K562 (cell line): ENCODE results near the gene TARS1. TPM values are rescaled to one million over a fixed set of nuclear protein-coding genes. Genes with fewer than 3 reads are reported as not detected.
A peak's percentile ranks its signal among the peaks of the same experiment; 100 is the strongest.

Experiments
- ATAC-seq: fragments of 200-7000 bp; cut with Tn5 transposase; 3 replicates; pipeline ENCODE4 v1.9.1; 2020; ENCODE audit warnings: moderate library complexity
- BruUV-seq: library from RNA; stranded (reverse); fragments of 400-500 nt; replicated peaks from 2 replicates; lab custom pipeline; 2021; lab: Mats Ljungman, UMichigan
- CTCF ChIA-PET: fragments of 300-600 bp; formaldehyde crosslinking; extraction: SDS; loops from one replicate; lab custom pipeline; 2021; ENCODE audit warnings: low intra/inter-chr PET ratio; lab: Yijun Ruan, JAX
- POLR2A ChIA-PET: fragments of 300-600, 350-650 bp; sonication (Branson Sonifier 250); formaldehyde crosslinking; extraction: SDS; loops from one replicate; lab custom pipeline; 2021; ENCODE audit warnings: antibody characterized with exemption, inconsistent platforms; lab: Yijun Ruan, JAX
- DNase-seq, 4 experiments: peaks; one replicate each; pipeline versions ENCODE4 v3.0.0 to v3.0.0-alpha.2; 2011 to 2018; ENCODE audit warnings: low spot score in 3 of 4, mixed read lengths in 3 of 4; ENCODE audit errors: extremely low read depth in 1 of 4
- FAIRE-seq: peaks from 2 replicates; lab custom pipeline; 2011; peaks lifted over from hg19 to GRCh38; lab: Jason Lieb, UNC
- H2AFZ ChIP-seq: 2 replicates; pipeline ENCODE4 v1.6.0; 2011; ENCODE audit warnings: low read depth, low read length, control low read depth, inconsistent platforms
- H3K27ac ChIP-seq: fragments of 200-600 bp; 3 replicates; pipeline ENCODE4 v1.8.0; 2011; ENCODE audit warnings: low read depth, mild to moderate bottlenecking, control low read depth, inconsistent platforms, low read length, moderate library complexity, mixed read lengths; ENCODE audit errors: extremely low read depth
- H3K27me3 ChIP-seq, 2 experiments: fragments of 300-600 bp in 1 of 2; 2 replicates in 1 of 2; 3 replicates in 1 of 2; pipeline versions ENCODE4 v1.6.0 to v1.8.0; 2011; ENCODE audit warnings: inconsistent platforms in 2 of 2, low read length in 2 of 2, mild to moderate bottlenecking in 1 of 2, mixed read lengths in 1 of 2, moderate library complexity in 1 of 2; ENCODE audit not compliant: control insufficient read depth in 2 of 2, insufficient read depth in 2 of 2
- H3K36me3 ChIP-seq: fragments of 300-600 bp; 3 replicates; pipeline ENCODE4 v1.8.0; 2011; ENCODE audit warnings: mild to moderate bottlenecking, low read length, inconsistent platforms; ENCODE audit not compliant: control insufficient read depth, insufficient read depth
- H3K4me1 ChIP-seq, 2 experiments: fragments of 200-600 bp in 1 of 2; replicated peaks in 1 of 2; 2 replicates in 1 of 2; 3 replicates in 1 of 2; pipeline versions ENCODE4 v1.5.1 to v1.8.0; 2011; ENCODE audit warnings: inconsistent platforms in 2 of 2, low read length in 2 of 2, mild to moderate bottlenecking in 1 of 2, mixed read lengths in 1 of 2, moderate library complexity in 1 of 2; ENCODE audit not compliant: control insufficient read depth in 2 of 2, insufficient read depth in 2 of 2
- H3K4me2 ChIP-seq: 2 replicates; pipeline ENCODE4 v1.6.1; 2011; ENCODE audit warnings: low read length, control low read depth, inconsistent platforms, mixed read lengths; ENCODE audit not compliant: insufficient read depth
- H3K4me3 ChIP-seq: fragments of 200-600 bp; sonication (generic), shearing (Covaris generic); 2 replicates; pipeline ENCODE4 v1.5.1; 2016; ENCODE audit warnings: control low read depth, inconsistent platforms
- H3K79me2 ChIP-seq: fragments of 200-600 bp; 3 replicates; pipeline ENCODE4 v1.8.0; 2011; ENCODE audit warnings: low read length, inconsistent platforms; ENCODE audit not compliant: control insufficient read depth, insufficient read depth
- H3K9ac ChIP-seq, 2 experiments: 2 replicates each; pipeline versions ENCODE4 v1.6.0 to v1.6.1; 2011; ENCODE audit warnings: low read depth in 2 of 2, low read length in 2 of 2, control low read depth in 1 of 2, inconsistent platforms in 1 of 2, mild to moderate bottlenecking in 1 of 2, mixed read lengths in 1 of 2; ENCODE audit not compliant: insufficient read depth in 1 of 2
- H3K9me1 ChIP-seq: one replicate; pipeline ENCODE4 v1.6.0; 2011; ENCODE audit warnings: inconsistent platforms, mild to moderate bottlenecking, low read length, moderate library complexity; ENCODE audit not compliant: control insufficient read depth, insufficient read depth
- H3K9me3 ChIP-seq: replicated peaks from 2 replicates; pipeline ENCODE4 v1.5.1; 2011; ENCODE audit warnings: low read depth, low read length, inconsistent platforms; ENCODE audit not compliant: control insufficient read depth, insufficient read depth
- H4K20me1 ChIP-seq: replicated peaks from 2 replicates; pipeline ENCODE4 v1.6.1; 2011; ENCODE audit warnings: low read length, inconsistent platforms, mixed read lengths; ENCODE audit not compliant: control insufficient read depth, insufficient read depth
- ELF1 ChIP-seq: fragments of 200-800 bp; sonication (Bioruptor generic); IDR thresholded peaks from 2 replicates; pipeline ENCODE4 v1.6.1; 2016; ENCODE audit warnings: missing genetic modification characterization, missing compliant biosample characterization
- HNRNPUL1 ChIP-seq: fragments of 200-400 bp; formaldehyde crosslinking; IDR thresholded peaks from 2 replicates; pipeline ENCODE4 v1.6.1; 2017; ENCODE audit warnings: low read length
- NR2F6 ChIP-seq: fragments of 450-650 bp; formaldehyde crosslinking; IDR thresholded peaks from 2 replicates; pipeline ENCODE4 v1.4.0; 2020; ENCODE audit warnings: mild to moderate bottlenecking
- SMARCA5 ChIP-seq: fragments of 450-650 bp; IDR thresholded peaks from 2 replicates; pipeline ENCODE4 v1.6.1; 2016
- TCF7L2 ChIP-seq: fragments of 150-350 bp; IDR thresholded peaks from 2 replicates; pipeline ENCODE4 v1.6.1; 2016; ENCODE audit warnings: low read depth, mild to moderate bottlenecking, low read length, moderate library complexity
- WGBS: fragments of 100-300 bp; shearing (Covaris generic); methylation state at CpG from one replicate; pipeline ENCODE4 v1.1.6; 2016; ENCODE audit warnings: low coverage, mixed read lengths; ENCODE audit not compliant: insufficient coverage; ENCODE audit errors: missing lambda C conversion rate; 5-methylcytosine and 5-hydroxymethylcytosine counted together
- in situ Hi-C: fragments of 300-500 bp; cut with MboI; formaldehyde crosslinking; loops from 4 replicates; pipeline ENCODE4 v1.15.0; 2018; ENCODE audit warnings: inconsistent platforms, mixed read lengths
- intact Hi-C: fragments of 100-400 bp; cut with micrococcal nuclease; formaldehyde crosslinking; loops from 2 replicates; pipeline ENCODE4 v1.14.2; 2022
- polyA plus RNA-seq, 8 experiments: library from polyadenylated mRNA; depleted of rRNA in 4 of 8; stranded (reverse) in 5 of 8; unstranded in 3 of 8; fragments of >200 nt; fragmentation: Nextera tagmentation in 2 of 8; fragmentation: Illumina TruSeq in 1 of 8; extraction: Ambion mirVana in 2 of 8; extraction: Trizol in 1 of 8; gene quantifications; 2 replicates each; pipeline versions ENCODE4 v1.2.1 to v1.2.3, GENCODE V29; 2011 to 2014; ENCODE audit warnings: inconsistent platforms in 1 of 8, missing spikeins in 1 of 8
- total RNA-seq, 7 experiments: library from RNA; depleted of rRNA in 6 of 7; stranded (reverse); fragments of >200 nt in 6 of 7; fragmentation: Illumina TruSeq in 2 of 7; extraction: Trizol in 2 of 7; gene quantifications; 2 replicates each; pipeline versions ENCODE4 v1.2.1 to v1.2.3, GENCODE V29; 2011 to 2021; ENCODE audit warnings: low replicate concordance in 1 of 7
- TF ChIP-seq, protein P1 (sequence below): sonication (generic); formaldehyde crosslinking; IDR thresholded peaks from 2 replicates; pipeline ENCODE4 v1.8.0; 2022; ENCODE audit warnings: mild to moderate bottlenecking, missing genetic modification reagents
- TF ChIP-seq, protein P2 (sequence below): sonication (generic); formaldehyde crosslinking; IDR thresholded peaks from 2 replicates; pipeline ENCODE4 v1.8.0; 2022; ENCODE audit warnings: missing genetic modification reagents, mild to moderate bottlenecking, moderate library complexity, borderline replicate concordance
- TF ChIP-seq, protein P3 (sequence below), 2 experiments: fragments of 450-650 bp in 1 of 2; sonication (generic) in 1 of 2; formaldehyde crosslinking in 1 of 2; IDR thresholded peaks; 2 replicates each; pipeline versions ENCODE4 v1.7.1 to v1.9.0; 2016 to 2022; ENCODE audit warnings: inconsistent platforms in 1 of 2, mild to moderate bottlenecking in 1 of 2, missing genetic modification reagents in 1 of 2

The TARS1 gene
- total and polyA plus RNA-seq, 9 of the 15 experiments (the other 6 are each of a cell fraction or from before 2014, with no cell fraction given), result 263 to 518 (median 439) TPM

DNA sequence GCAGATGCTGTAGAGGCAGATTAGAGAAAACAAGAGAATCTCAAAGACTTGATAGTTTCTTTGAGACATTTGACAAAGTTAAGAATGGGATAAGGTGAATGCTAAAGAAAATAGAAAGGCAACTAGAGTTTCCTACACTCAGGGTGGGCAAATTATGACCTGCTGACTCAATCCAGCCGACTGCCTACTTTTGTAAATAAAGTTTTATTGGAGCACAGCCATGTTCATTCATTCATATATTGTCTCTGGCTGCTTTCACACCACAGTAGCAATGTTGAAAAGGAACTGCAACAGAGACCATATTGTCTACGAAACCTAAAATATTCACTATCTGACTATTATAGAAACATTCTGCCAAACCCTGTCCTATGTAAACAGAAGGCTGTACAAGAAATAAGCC is 37.6 kb upstream of the TARS1 start:
- Histone ChIP-seq H3K27ac (no peak overlapping the region), H3K4me1 (no peaks in the 10 kb centered on the region), H2AFZ (no peak overlapping the region), H3K79me2 (no peaks in the 10 kb centered on the region), H3K9me3 (no peaks in the 10 kb centered on the region), H3K27me3 (no peaks in the 10 kb centered on the region), H3K9ac (no peak overlapping the region), H4K20me1 (no peaks in the 10 kb centered on the region), H3K4me2 (no peak overlapping the region), H3K9me1 (no peaks in the 10 kb centered on the region), H3K4me3 (no peak overlapping the region), H3K36me3 (no peaks in the 10 kb centered on the region)
- TF ChIP-seq, protein P1, sequence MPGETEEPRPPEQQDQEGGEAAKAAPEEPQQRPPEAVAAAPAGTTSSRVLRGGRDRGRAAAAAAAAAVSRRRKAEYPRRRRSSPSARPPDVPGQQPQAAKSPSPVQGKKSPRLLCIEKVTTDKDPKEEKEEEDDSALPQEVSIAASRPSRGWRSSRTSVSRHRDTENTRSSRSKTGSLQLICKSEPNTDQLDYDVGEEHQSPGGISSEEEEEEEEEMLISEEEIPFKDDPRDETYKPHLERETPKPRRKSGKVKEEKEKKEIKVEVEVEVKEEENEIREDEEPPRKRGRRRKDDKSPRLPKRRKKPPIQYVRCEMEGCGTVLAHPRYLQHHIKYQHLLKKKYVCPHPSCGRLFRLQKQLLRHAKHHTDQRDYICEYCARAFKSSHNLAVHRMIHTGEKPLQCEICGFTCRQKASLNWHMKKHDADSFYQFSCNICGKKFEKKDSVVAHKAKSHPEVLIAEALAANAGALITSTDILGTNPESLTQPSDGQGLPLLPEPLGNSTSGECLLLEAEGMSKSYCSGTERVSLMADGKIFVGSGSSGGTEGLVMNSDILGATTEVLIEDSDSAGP (CRISPR knock-in tag), result no peak
- TF ChIP-seq TCF7L2 (no peak), HNRNPUL1 (no peak), ELF1 (tag) (no peak), SMARCA5 (no peak), NR2F6 (no peak)
- TF ChIP-seq, protein P2, sequence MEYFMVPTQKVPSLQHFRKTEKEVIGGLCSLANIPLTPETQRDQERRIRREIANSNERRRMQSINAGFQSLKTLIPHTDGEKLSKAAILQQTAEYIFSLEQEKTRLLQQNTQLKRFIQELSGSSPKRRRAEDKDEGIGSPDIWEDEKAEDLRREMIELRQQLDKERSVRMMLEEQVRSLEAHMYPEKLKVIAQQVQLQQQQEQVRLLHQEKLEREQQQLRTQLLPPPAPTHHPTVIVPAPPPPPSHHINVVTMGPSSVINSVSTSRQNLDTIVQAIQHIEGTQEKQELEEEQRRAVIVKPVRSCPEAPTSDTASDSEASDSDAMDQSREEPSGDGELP (CRISPR knock-in tag), result no peak
- TF ChIP-seq, protein P3, sequence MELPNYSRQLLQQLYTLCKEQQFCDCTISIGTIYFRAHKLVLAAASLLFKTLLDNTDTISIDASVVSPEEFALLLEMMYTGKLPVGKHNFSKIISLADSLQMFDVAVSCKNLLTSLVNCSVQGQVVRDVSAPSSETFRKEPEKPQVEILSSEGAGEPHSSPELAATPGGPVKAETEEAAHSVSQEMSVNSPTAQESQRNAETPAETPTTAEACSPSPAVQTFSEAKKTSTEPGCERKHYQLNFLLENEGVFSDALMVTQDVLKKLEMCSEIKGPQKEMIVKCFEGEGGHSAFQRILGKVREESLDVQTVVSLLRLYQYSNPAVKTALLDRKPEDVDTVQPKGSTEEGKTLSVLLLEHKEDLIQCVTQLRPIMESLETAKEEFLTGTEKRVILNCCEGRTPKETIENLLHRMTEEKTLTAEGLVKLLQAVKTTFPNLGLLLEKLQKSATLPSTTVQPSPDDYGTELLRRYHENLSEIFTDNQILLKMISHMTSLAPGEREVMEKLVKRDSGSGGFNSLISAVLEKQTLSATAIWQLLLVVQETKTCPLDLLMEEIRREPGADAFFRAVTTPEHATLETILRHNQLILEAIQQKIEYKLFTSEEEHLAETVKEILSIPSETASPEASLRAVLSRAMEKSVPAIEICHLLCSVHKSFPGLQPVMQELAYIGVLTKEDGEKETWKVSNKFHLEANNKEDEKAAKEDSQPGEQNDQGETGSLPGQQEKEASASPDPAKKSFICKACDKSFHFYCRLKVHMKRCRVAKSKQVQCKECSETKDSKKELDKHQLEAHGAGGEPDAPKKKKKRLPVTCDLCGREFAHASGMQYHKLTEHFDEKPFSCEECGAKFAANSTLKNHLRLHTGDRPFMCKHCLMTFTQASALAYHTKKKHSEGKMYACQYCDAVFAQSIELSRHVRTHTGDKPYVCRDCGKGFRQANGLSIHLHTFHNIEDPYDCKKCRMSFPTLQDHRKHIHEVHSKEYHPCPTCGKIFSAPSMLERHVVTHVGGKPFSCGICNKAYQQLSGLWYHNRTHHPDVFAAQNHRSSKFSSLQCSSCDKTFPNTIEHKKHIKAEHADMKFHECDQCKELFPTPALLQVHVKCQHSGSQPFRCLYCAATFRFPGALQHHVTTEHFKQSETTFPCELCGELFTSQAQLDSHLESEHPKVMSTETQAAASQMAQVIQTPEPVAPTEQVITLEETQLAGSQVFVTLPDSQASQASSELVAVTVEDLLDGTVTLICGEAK (IDR thresholded peaks at IDR 0.05), result peak; percentile 67
- TF ChIP-seq, protein P3 (CRISPR knock-in tag; IDR thresholded peaks at IDR 0.05), result no peak
- intact Hi-C loops, result no loop called here
- no TSS peak for BruUV-seq
- FAIRE-seq (no peak), DNase-seq (no peak), ATAC-seq (no peak)
- POLR2A ChIA-PET, result no interaction called here
- CTCF ChIA-PET, result no interaction called here
- in situ Hi-C loops, result no loop called here
- WGBS, result 2% methylated on average over 2 of the region's 2 CpGs
